Breast epithelium (tissue), 4 donors: Measurements from ENCODE around the gene CCDC127. TPM values are rescaled to one million over a fixed set of nuclear protein-coding genes. Genes with fewer than 3 reads are reported as not detected.
A peak's percentile ranks its signal among the peaks of the same experiment; 100 is the strongest.

Experiments used
- DNase-seq, 2 donors: peaks; one replicate each; pipeline ENCODE4 v3.0.0-alpha.2; 2019; ENCODE audit warnings: low spot score in 2 of 2
- H3K27ac ChIP-seq, 2 donors: fragments of 200-600 bp; sonication (generic) in 1 of 2; one replicate each; pipeline ENCODE4 v1.5.1; 2016 to 2019; ENCODE audit warnings: mild to moderate bottlenecking in 1 of 2
- H3K27me3 ChIP-seq, 2 donors: fragments of 200-600 bp; sonication (generic) in 1 of 2; one replicate each; pipeline versions ENCODE4 v1.5.1 to v1.6.0; 2017 to 2019; ENCODE audit warnings: control low read depth in 1 of 2, mild to moderate bottlenecking in 1 of 2
- H3K36me3 ChIP-seq: fragments of 200-600 bp; one replicate; pipeline ENCODE4 v1.5.1; 2019
- H3K4me1 ChIP-seq, 2 donors: fragments of 200-600 bp; sonication (generic); one replicate each; pipeline ENCODE4 v1.5.1; 2016 to 2019; ENCODE audit warnings: control low read depth in 1 of 2
- H3K4me3 ChIP-seq, 3 donors: fragments of 200-600 bp; sonication (generic); 1 replicate in 2 of 3; 2 replicates in 1 of 3; pipeline ENCODE4 v1.5.1; 2016 to 2019; ENCODE audit warnings: mild to moderate bottlenecking in 3 of 3, moderate library complexity in 2 of 3
- H3K9me3 ChIP-seq, 2 donors: fragments of 200-600 bp; sonication (generic) in 1 of 2; one replicate each; pipeline ENCODE4 v1.5.1; 2016 to 2019; ENCODE audit warnings: control low read depth in 1 of 2
- CTCF ChIP-seq, 3 donors: fragments of 450-650 bp; IDR thresholded peaks; one replicate each; pipeline ENCODE4 v1.5.1; 2016 to 2017; ENCODE audit warnings: antibody characterized with exemption in 3 of 3, mild to moderate bottlenecking in 3 of 3, moderate library complexity in 3 of 3
- POLR2A ChIP-seq: fragments of 450-650 bp; IDR thresholded peaks from one replicate; pipeline ENCODE4 v1.6.1; 2016; ENCODE audit warnings: antibody characterized with exemption, mild to moderate bottlenecking, moderate library complexity
- POLR2AphosphoS5 ChIP-seq, 3 donors: sonication (generic); formaldehyde crosslinking; IDR thresholded peaks; one replicate each; pipeline ENCODE4 v1.6.1; 2017; ENCODE audit warnings: antibody characterized with exemption in 3 of 3
- intact Hi-C: fragments of 100-400 bp; cut with DNase I; formaldehyde crosslinking; loops from one replicate; pipeline ENCODE4 v1.15.1; 2023; ENCODE audit warnings: low total_unique reads
- total RNA-seq, 3 donors: library from RNA; depleted of rRNA; stranded (reverse); fragments of >200 nt; gene quantifications; one replicate each; pipeline ENCODE4 v1.1.0, GENCODE V29; 2016

Gene CCDC127
- total RNA-seq, 3 donors from 2014 or later, result 5.0 to 5.6 (median 5.3) TPM

DNA sequence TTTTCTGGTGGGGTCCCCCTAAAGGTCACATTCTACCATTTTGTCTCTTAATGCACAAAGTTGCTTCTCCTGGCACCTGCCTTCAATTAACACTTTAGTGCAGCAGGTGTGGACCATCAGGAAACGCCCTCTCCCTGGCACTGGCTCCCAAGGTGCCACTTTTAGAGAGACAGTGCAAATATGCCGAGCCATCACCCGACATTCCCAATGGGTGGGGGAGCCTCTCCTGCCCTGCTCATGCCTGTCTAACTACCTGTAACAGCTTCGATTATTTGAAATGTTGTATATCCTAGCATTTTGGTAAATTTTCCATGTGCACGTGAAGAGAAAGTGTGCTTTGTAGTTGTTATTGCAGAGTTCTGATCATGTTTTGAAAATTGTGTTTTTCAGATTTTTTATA is 39.8 kb downstream of the CCDC127 start:
- Histone ChIP-seq H3K4me1 (no peaks in the 10 kb centered on the region), H3K36me3 (no peaks in the 10 kb centered on the region), H3K9me3 (no peaks in the 10 kb centered on the region), H3K27ac (no peak overlapping the region), H3K4me3 (no peak overlapping the region), H3K27me3 (no peaks in the 10 kb centered on the region)
- intact Hi-C loops, result no loop called here
- TF ChIP-seq CTCF (IDR thresholded peaks at IDR 0.05) (no peak), POLR2AphosphoS5 (IDR thresholded peaks at IDR 0.05) (no peak), POLR2A (no peak)
- no peak for DNase-seq

- DNase-seq, result no peak
- Histone ChIP-seq H3K9me3 (no peaks in the 10 kb centered on the region), H3K36me3 (no peaks in the 10 kb centered on the region), H3K4me3 (no peak overlapping the region), H3K4me1 (no peaks in the 10 kb centered on the region), H3K27ac (no peak overlapping the region), H3K27me3 (no peaks in the 10 kb centered on the region)
- intact Hi-C loops, result no loop called here
- TF ChIP-seq CTCF (IDR thresholded peaks at IDR 0.05) (no peak), POLR2A (no peak), POLR2AphosphoS5 (IDR thresholded peaks at IDR 0.05) (no peak)
Measured at GRCh38 chr5:176296-176823, 41.6 kb downstream of the CCDC127 start.

GRCh38 chr5:174876-175465 is 43.0 kb downstream of the CCDC127 start:
- no peak overlapping the region for H3K4me3 ChIP-seq
- TF ChIP-seq POLR2A (no peak), POLR2AphosphoS5 (IDR thresholded peaks at IDR 0.05) (no peak), CTCF (IDR thresholded peaks at IDR 0.05) (no peak)
- no peaks in the 10 kb centered on the region for H3K36me3 ChIP-seq
- H3K9me3 ChIP-seq, result no peaks in the 10 kb centered on the region
- no peaks in the 10 kb centered on the region for H3K4me1 ChIP-seq
- H3K27ac ChIP-seq, result no peak overlapping the region
- H3K27me3 ChIP-seq, result no peaks in the 10 kb centered on the region
- no peak for DNase-seq
- intact Hi-C loops, result loop anchor here (1.0 kb wide), 1 partner anchor 17 kb away; no protein-coding TSS in a partner anchor

DNA sequence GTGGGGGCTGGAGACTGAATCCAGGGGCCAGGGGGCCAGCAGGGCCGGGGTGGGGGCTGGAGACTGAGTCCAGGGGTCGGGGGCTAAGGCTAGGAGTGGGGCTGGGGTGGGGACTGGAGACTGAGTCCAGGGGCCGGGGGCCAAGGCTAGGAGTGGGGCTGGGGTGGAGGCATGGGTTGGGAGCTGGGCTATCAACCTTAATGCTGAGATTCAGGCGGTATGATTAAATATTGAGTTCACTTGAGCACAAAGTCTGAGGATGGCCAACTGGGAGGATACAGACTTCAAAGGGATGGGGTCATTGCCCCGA is 43.7 kb downstream of the CCDC127 start:
- no peaks in the 10 kb centered on the region for H3K9me3 ChIP-seq
- no peak for TF ChIP-seq CTCF (IDR thresholded peaks at IDR 0.05)
- TF ChIP-seq POLR2A, result no peak
- no peak for TF ChIP-seq POLR2AphosphoS5 (IDR thresholded peaks at IDR 0.05)
- H3K4me1 ChIP-seq, result no peaks in the 10 kb centered on the region
- intact Hi-C loops, result loop anchor here (1.0 kb wide), 1 partner anchor 16 kb away; no protein-coding TSS in a partner anchor
- no peaks in the 10 kb centered on the region for H3K36me3 ChIP-seq
- no peak overlapping the region for H3K4me3 ChIP-seq
- no peaks in the 10 kb centered on the region for H3K27me3 ChIP-seq
- H3K27ac ChIP-seq, result no peak overlapping the region
- peak in 1 of 2 donors; percentile 6 for DNase-seq

GRCh38 chr5:173392-174290 is 44.3 kb downstream of the CCDC127 start:
- Histone ChIP-seq H3K4me1 (no peaks in the 10 kb centered on the region), H3K9me3 (no peaks in the 10 kb centered on the region), H3K27ac (no peak overlapping the region), H3K36me3 (no peaks in the 10 kb centered on the region), H3K4me3 (no peak overlapping the region), H3K27me3 (no peaks in the 10 kb centered on the region)
- DNase-seq, result peak in 1 of 2 donors; percentile 43
- no peak for TF ChIP-seq CTCF (IDR thresholded peaks at IDR 0.05)
- no peak for TF ChIP-seq POLR2A
- TF ChIP-seq POLR2AphosphoS5 (IDR thresholded peaks at IDR 0.05), result no peak
- intact Hi-C loops, result loop anchor here (1.0 kb wide), 1 partner anchor 15 kb away; no protein-coding TSS in a partner anchor
